RWPE1 (cell line): ENCODE data around the gene AUTS2.

ENCODE experiments used
- CTCF ChIA-PET: fragments of 350-600 bp; sonication (Branson Sonifier 250); formaldehyde crosslinking; extraction: SDS; loops from one replicate; lab custom pipeline; 2021; lab: Yijun Ruan, JAX
- POLR2A ChIA-PET: fragments of 400-600 bp; formaldehyde crosslinking; extraction: SDS; loops from one replicate; lab custom pipeline; 2020; ENCODE audit warnings: antibody characterized with exemption; ENCODE audit not compliant: low non-redundant PET; lab: Yijun Ruan, JAX
- DNase-seq: peaks from one replicate; pipeline ENCODE4 v3.0.0; 2012; ENCODE audit warnings: low spot score
- H3K27ac ChIP-seq: fragments of 450-650 bp; 2 replicates; pipeline ENCODE4 v1.5.1; 2017
- TF ChIP-seq, protein P1 (sequence below): fragments of 450-650 bp; conservative IDR thresholded peaks from 2 replicates; pipeline ENCODE4 v1.5.1; 2017; ENCODE audit warnings: low read depth, mild to moderate bottlenecking

AUTS2 gene

DNA sequence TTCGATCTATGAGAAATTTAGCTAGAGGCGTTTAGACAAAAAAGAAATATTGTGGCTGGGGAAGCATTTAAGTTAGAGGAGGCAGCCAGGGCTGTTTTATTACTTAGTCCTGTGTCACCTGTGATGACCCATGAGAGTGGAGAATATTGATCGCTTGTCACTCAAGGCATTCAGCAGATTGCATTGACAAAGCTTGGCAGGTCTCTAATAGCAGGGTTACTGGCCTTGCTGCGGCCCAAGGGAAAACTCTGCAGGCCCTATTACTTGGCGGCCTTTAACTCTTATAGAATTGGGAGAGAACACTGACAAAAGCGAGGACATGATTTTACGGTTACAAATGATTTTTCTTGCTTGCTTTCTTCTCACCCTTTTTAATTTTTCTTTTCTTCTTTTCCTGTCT is 473.5 kb downstream of the AUTS2 start:
- ChIA-PET CTCF (no interaction called here), POLR2A (no interaction called here)
- TF ChIP-seq, protein P1, sequence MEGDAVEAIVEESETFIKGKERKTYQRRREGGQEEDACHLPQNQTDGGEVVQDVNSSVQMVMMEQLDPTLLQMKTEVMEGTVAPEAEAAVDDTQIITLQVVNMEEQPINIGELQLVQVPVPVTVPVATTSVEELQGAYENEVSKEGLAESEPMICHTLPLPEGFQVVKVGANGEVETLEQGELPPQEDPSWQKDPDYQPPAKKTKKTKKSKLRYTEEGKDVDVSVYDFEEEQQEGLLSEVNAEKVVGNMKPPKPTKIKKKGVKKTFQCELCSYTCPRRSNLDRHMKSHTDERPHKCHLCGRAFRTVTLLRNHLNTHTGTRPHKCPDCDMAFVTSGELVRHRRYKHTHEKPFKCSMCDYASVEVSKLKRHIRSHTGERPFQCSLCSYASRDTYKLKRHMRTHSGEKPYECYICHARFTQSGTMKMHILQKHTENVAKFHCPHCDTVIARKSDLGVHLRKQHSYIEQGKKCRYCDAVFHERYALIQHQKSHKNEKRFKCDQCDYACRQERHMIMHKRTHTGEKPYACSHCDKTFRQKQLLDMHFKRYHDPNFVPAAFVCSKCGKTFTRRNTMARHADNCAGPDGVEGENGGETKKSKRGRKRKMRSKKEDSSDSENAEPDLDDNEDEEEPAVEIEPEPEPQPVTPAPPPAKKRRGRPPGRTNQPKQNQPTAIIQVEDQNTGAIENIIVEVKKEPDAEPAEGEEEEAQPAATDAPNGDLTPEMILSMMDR, result no peak
- DNase-seq, result no peak
- no peak overlapping the region for H3K27ac ChIP-seq

DNA sequence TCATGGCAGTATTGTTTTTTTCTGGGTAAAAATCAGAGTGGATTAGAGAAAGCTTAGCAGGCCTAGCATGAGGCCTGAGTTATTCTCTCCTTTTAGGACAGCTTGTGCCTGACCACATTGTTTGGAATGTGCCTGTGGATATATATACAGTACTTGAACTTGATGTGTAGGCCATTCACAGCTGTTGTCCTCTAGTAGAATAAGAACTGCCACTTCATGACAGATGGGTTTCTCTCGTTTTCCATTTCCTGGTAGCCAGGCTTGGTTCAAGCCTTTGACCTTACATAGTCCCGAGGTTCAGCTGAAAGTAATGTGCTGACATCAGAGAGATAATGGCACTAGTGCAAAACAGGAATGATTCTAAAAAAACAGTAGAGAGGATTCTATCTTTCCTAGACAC is 473.9 kb downstream of the AUTS2 start:
- CTCF ChIA-PET, result no interaction called here
- DNase-seq, result no peak
- TF ChIP-seq, protein P1, result no peak
- POLR2A ChIA-PET, result no interaction called here
- no peak overlapping the region for H3K27ac ChIP-seq

DNA sequence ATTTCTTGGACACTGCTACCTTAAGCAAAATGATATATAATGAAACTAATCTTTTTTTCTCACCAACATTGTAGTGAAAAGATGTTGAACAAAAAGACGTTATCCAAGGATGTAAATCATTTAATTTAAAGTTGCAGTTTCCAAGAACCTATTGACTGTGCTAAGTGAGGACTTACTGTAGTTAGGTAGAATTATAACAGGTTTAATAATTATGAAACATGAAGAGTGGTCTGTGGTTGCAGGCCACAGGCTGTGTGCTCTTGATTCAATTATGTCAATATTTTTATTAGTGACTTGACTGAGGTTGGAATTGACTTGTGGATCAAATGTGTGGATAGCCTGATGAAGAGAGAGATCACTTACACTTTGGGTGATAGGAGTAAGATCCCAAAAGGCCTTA is 478.1 kb downstream of the AUTS2 start:
- ChIA-PET POLR2A (no interaction called here), CTCF (no interaction called here)
- TF ChIP-seq, protein P1, result no peak
- no peak for DNase-seq
- no peak overlapping the region for H3K27ac ChIP-seq

DNA sequence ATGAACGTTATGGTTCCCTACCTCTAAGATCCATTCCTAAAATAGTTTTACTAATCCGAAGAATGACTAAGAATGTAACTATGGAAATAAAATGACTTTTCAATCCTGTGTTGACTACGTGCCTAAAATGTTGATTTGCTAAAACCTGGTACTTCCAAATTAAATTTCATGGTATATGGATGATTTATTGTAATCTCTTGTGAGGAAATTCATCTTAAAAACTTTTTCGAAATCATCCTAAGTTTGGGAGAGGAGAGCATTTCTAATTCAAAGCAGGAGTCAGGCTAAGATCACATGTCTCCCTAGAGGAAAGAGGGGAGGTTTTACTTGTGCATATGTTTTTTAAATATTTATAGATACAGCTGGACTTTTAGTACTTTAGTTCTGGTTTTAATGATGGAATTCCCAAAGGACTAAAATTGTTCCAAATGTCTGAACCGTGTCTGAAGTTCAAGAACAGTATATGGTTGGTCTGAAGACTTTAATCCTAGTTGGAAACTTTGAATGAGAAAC is 483.9 kb downstream of the AUTS2 start:
- TF ChIP-seq, protein P1, result no peak
- DNase-seq, result no peak
- POLR2A ChIA-PET, result no interaction called here
- no peak overlapping the region for H3K27ac ChIP-seq
- CTCF ChIA-PET, result no interaction called here

DNA sequence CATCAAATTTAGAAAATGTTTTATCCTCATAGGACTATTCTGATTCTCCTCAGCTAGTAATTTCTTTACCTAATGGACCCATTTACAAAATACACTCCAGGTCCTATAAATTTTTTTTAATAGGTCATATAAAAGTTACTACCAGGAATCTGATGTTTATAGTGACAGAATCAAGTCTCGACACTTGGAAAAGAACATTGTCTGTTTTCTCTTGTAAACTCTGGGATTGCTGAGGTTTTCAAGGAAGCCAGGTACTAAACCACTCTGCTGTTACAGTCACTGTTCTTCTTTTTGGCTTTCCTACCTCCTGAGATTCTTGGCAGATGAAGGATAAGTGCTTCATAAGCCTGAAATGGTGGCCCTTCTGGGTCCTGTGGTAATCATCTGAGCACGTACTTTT is 493.1 kb downstream of the AUTS2 start:
- TF ChIP-seq, protein P1, result no peak
- POLR2A ChIA-PET, result no interaction called here
- no peak for DNase-seq
- CTCF ChIA-PET, result no interaction called here
- H3K27ac ChIP-seq, result no peak overlapping the region

DNA sequence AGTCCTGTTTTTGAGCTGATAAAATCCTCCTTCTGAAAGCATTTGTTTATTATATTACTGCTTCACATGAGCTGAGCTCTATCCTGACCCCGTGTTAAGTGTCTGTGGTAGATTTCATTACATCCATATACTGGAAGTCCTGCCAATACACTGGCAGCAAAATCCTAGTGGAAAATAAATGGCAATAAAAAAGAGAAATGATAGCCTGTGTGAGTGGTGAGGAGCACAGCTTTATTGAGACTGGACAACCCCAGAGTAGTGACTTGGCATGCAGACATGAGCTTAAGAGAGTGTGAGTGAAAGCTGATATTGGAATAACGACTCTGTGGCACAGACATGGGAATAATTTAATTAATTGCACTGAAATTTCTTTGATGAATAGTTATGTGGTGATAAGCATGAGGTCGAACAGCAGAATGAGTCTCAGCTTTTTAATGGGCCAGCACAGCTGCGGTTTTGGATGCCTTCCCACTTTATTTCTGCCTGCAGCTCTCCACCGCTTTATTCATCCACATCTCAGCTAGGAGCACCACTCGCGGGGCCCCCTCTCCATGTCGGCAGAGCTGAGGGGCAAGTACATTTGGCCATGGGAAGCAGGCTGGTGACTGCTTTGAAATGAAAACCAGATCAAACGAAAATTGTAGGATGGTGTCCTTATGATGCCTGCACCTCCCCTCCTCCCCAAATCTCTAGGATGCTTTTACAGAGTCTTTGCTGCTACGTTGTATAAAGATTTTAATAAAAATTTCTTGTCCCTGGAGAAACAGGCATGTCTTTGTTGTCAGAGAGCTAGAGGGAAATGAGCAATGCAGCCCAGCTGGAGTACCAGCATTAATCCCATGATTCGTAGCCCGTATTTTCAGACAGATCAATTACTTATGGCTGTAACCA is 494.3 kb downstream of the AUTS2 start:
- H3K27ac ChIP-seq, result no peak overlapping the region
- ChIA-PET POLR2A (no interaction called here), CTCF (no interaction called here)
- DNase-seq, result no peak
- TF ChIP-seq, protein P1, result no peak
